Testis (tissue), 2 donors: ENCODE results near the gene TRIM41.

Source experiments
- POLR2A ChIP-seq: fragments of 450-650 bp; IDR thresholded peaks from one replicate; pipeline ENCODE4 v1.6.1; 2017; ENCODE audit warnings: antibody characterized with exemption, mild to moderate bottlenecking, moderate library complexity
- TF ChIP-seq, protein P1 (sequence below), 3 experiments: fragments of 450-650 bp in 2 of 3; fragments of 200-600 bp in 1 of 3; sonication (generic) in 1 of 3; IDR thresholded peaks; one replicate each; pipeline ENCODE4 v1.5.1; 2016 to 2019; ENCODE audit warnings: antibody characterized with exemption in 3 of 3, mild to moderate bottlenecking in 2 of 3, moderate library complexity in 1 of 3

DNA sequence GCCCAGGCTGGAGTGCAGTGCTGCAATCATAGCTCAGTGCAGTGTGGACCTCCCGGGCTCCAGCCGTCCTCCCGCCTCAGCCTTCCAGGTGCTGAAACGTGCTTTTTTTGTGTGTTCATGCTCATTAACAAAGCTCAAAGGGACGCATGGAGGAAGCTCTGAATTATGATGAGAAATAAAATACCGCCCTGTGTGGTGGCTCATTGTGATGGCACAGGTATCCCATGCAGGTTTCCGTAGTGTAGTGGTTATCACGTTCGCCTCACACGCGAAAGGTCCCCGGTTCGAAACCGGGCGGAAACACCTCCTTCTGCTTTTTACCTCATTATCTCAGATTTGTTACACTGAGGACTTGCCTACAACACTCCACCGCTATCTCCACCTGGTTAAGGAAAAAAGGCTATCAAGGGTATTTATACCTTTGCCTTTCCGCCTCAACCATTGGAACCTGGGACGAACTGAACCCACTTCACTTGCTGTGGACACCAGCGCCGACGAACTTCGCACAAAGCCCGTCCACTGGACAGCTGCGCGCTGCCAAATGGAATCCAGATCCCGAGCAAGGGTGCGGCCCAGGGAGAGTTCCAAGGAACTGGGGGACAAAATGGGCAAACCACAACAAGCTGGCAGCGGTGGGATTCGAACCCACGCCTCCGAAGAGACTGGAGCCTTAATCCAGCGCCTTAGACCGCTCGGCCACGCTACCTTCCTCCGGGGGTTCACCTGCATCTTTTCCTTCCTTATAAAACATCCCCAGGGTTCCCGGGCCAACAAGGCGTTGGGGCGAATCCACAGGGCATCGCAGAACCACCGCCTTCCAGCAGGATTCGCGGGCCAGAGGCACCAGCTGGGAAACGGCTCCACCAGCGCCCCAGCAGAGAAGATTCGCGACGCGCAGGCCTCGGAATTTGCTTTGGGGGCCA, 49.4 kb upstream of the TRIM41 start:
- TF ChIP-seq, protein P1, sequence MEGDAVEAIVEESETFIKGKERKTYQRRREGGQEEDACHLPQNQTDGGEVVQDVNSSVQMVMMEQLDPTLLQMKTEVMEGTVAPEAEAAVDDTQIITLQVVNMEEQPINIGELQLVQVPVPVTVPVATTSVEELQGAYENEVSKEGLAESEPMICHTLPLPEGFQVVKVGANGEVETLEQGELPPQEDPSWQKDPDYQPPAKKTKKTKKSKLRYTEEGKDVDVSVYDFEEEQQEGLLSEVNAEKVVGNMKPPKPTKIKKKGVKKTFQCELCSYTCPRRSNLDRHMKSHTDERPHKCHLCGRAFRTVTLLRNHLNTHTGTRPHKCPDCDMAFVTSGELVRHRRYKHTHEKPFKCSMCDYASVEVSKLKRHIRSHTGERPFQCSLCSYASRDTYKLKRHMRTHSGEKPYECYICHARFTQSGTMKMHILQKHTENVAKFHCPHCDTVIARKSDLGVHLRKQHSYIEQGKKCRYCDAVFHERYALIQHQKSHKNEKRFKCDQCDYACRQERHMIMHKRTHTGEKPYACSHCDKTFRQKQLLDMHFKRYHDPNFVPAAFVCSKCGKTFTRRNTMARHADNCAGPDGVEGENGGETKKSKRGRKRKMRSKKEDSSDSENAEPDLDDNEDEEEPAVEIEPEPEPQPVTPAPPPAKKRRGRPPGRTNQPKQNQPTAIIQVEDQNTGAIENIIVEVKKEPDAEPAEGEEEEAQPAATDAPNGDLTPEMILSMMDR (IDR thresholded peaks at IDR 0.05), result no peak
- TF ChIP-seq POLR2A, result no peak
